ENCODE measurements around the gene PDGFB.

- no peak for TF ChIP-seq CTCF (IDR thresholded peaks at IDR 0.05; ENCODE audit: low read depth, low read length)
- no peak for TF ChIP-seq EZH2phosphoT487 (IDR thresholded peaks at IDR 0.05; ENCODE audit: low read depth)
These were observed 36.3 kb upstream of the PDGFB start for GRCh38 chr22:39281126-39281525.
